CD14-positive monocyte (primary cell): ENCODE data around the gene HSD3B2. TPM values are rescaled to one million over a fixed set of nuclear protein-coding genes. Genes with fewer than 3 reads are reported as not detected.

ENCODE experiments used
- DNase-seq, 3 donors: peaks; one replicate each; pipeline ENCODE4 v3.0.0-alpha.2; 2011 to 2022
- H2AFZ ChIP-seq: 2 replicates; pipeline ENCODE4 v1.6.0; 2012; ENCODE audit warnings: mild to moderate bottlenecking, low read depth, low read length, inconsistent platforms; ENCODE audit not compliant: insufficient read depth, poor library complexity, severe bottlenecking
- H3K27ac ChIP-seq, 2 donors: 1 replicate in 1 of 2; 2 replicates in 1 of 2; pipeline ENCODE4 v1.5.1; 2012 to 2013; ENCODE audit warnings: low read length in 2 of 2, control low read depth in 1 of 2, inconsistent platforms in 1 of 2, low read depth in 1 of 2, mild to moderate bottlenecking in 1 of 2
- H3K27me3 ChIP-seq, 2 donors: one replicate each; pipeline versions ENCODE4 v1.6.0 to v1.6.1; 2011 to 2013; ENCODE audit warnings: low read length in 2 of 2; ENCODE audit not compliant: control insufficient read depth in 2 of 2, insufficient read depth in 2 of 2
- H3K36me3 ChIP-seq, 2 donors: replicated peaks in 1 of 2; 1 replicate in 1 of 2; 2 replicates in 1 of 2; pipeline versions ENCODE4 v1.5.1 to v1.6.1; 2012 to 2013; ENCODE audit warnings: low read length in 2 of 2, control low read depth in 1 of 2, inconsistent platforms in 1 of 2, mild to moderate bottlenecking in 1 of 2; ENCODE audit not compliant: insufficient read depth in 2 of 2, control insufficient read depth in 1 of 2
- H3K4me1 ChIP-seq, 2 donors: 1 replicate in 1 of 2; 2 replicates in 1 of 2; pipeline versions ENCODE4 v1.5.1 to v1.6.1; 2012 to 2013; ENCODE audit warnings: low read length in 2 of 2, control low read depth in 1 of 2, inconsistent platforms in 1 of 2, mild to moderate bottlenecking in 1 of 2, moderate library complexity in 1 of 2; ENCODE audit not compliant: insufficient read depth in 2 of 2, control insufficient read depth in 1 of 2
- H3K4me2 ChIP-seq: replicated peaks from 2 replicates; pipeline ENCODE3; 2012; ENCODE audit warnings: low read length, moderate library complexity, mild to moderate bottlenecking; ENCODE audit not compliant: poor library complexity, severe bottlenecking; ENCODE audit errors: extremely low read depth
- H3K4me3 ChIP-seq, 3 experiments: fragments of 200-600 bp in 1 of 3; sonication (generic) in 1 of 3; replicated peaks in 1 of 3; 1 replicate in 2 of 3; 2 replicates in 1 of 3; pipeline ENCODE4 v1.5.1; 2011 to 2013; ENCODE audit warnings: low read length in 3 of 3, mild to moderate bottlenecking in 3 of 3, control low read depth in 2 of 3, low read depth in 2 of 3, inconsistent platforms in 1 of 3, moderate library complexity in 1 of 3
- H3K79me2 ChIP-seq: 2 replicates; pipeline ENCODE4 v1.6.0; 2012; ENCODE audit warnings: mild to moderate bottlenecking, control low read depth, inconsistent platforms, low read length, moderate library complexity; ENCODE audit not compliant: insufficient read depth
- H3K9ac ChIP-seq: 2 replicates; pipeline ENCODE4 v1.6.0; 2017; ENCODE audit warnings: low read length, mild to moderate bottlenecking; ENCODE audit not compliant: insufficient read depth, poor library complexity, severe bottlenecking
- H3K9me3 ChIP-seq, 2 donors: replicated peaks in 1 of 2; 1 replicate in 1 of 2; 2 replicates in 1 of 2; pipeline versions ENCODE4 v1.5.1 to v1.6.1; 2012 to 2013; ENCODE audit warnings: low read length in 2 of 2, control low read depth in 1 of 2; ENCODE audit not compliant: control insufficient read depth in 1 of 2, insufficient read depth in 1 of 2
- H4K20me1 ChIP-seq: 2 replicates; pipeline ENCODE4 v1.6.0; 2012; ENCODE audit warnings: mild to moderate bottlenecking, low read length, control low read depth, moderate library complexity; ENCODE audit not compliant: insufficient read depth
- H3K27ac Mint-ChIP-seq, 7 donors: one replicate each; pipeline ENCODE4 v1.8.0; 2020; ENCODE audit warnings: mild to moderate bottlenecking in 7 of 7, mixed read lengths in 7 of 7, moderate library complexity in 6 of 7, inconsistent platforms in 2 of 7
- H3K27me3 Mint-ChIP-seq, 3 donors: one replicate each; pipeline ENCODE4 v1.8.0; 2021 to 2022; ENCODE audit warnings: low read depth in 3 of 3, mild to moderate bottlenecking in 3 of 3, mixed read lengths in 3 of 3, moderate library complexity in 3 of 3, inconsistent platforms in 1 of 3
- H3K36me3 Mint-ChIP-seq, 2 donors: one replicate each; pipeline ENCODE4 v1.8.0; 2020; ENCODE audit warnings: mixed read lengths in 2 of 2, inconsistent platforms in 1 of 2, mild to moderate bottlenecking in 1 of 2
- H3K4me1 Mint-ChIP-seq: one replicate; pipeline ENCODE4 v1.8.0; 2020; ENCODE audit warnings: mild to moderate bottlenecking, mixed read lengths
- H3K4me3 Mint-ChIP-seq, 2 donors: one replicate each; pipeline ENCODE4 v1.8.0; 2020; ENCODE audit warnings: mild to moderate bottlenecking in 2 of 2, mixed read lengths in 2 of 2, moderate library complexity in 1 of 2
- H3K9me3 Mint-ChIP-seq, 7 donors: one replicate each; pipeline ENCODE4 v1.8.0; 2020 to 2022; ENCODE audit warnings: mixed read lengths in 7 of 7, mild to moderate bottlenecking in 6 of 7, moderate library complexity in 6 of 7, inconsistent platforms in 2 of 7
- CTCF ChIP-seq: fragments of 200-600 bp; IDR thresholded peaks from one replicate; pipeline ENCODE4 v1.8.0; 2022; ENCODE audit warnings: antibody characterized with exemption, mild to moderate bottlenecking
- WGBS: methylation state at CpG from one replicate; pipeline ENCODE4 v1.1.5; 2013; ENCODE audit warnings: missing lambda C conversion rate; ENCODE audit not compliant: insufficient coverage; 5-methylcytosine and 5-hydroxymethylcytosine counted together
- intact Hi-C, 2 donors: fragments of 100-400 bp; cut with micrococcal nuclease; formaldehyde crosslinking; loops; one replicate each; pipeline versions ENCODE4 v1.15.0 to v1.15.1; 2023
- polyA plus RNA-seq, 3 donors: library from polyadenylated mRNA; depleted of rRNA in 1 of 3; unstranded in 2 of 3; stranded (reverse) in 1 of 3; fragments of 300-500 nt in 2 of 3; fragments of >200 nt in 1 of 3; fragmentation: Illumina TruSeq in 2 of 3; gene quantifications; 1 replicate in 2 of 3; 2 replicates in 1 of 3; pipeline ENCODE4 v1.2.3, GENCODE V29; 2012 to 2021

HSD3B2 gene
- polyA plus RNA-seq, 3 donors = not detected

DNA sequence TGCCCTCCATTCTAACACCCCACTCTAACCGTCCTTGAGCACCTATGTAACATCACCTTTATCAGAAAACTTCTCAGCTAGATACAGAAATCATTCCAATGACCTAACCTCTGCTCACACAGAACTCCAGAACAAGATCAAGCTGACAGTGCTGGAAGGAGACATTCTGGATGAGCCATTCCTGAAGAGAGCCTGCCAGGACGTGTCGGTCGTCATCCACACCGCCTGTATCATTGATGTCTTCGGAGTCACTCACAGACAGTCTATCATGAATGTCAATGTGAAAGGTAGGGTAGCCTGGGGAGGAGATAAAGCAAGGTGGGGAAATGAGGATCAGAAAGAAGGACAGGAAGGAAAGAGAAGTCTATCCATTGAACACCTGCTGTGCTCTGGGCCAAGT, 27.8 kb downstream of the HSD3B2 start:
- no peaks in the 10 kb centered on the region for H3K27me3 ChIP-seq
- no peaks in the 10 kb centered on the region for H3K79me2 ChIP-seq
- H3K27ac Mint-ChIP-seq = no peak overlapping the region
- H4K20me1 ChIP-seq = no peaks in the 10 kb centered on the region
- H3K9me3 Mint-ChIP-seq = peaks cover 0 to 1% (median 0%) of the 10 kb centered on the region in 7 donors
- no peak overlapping the region for H3K27ac ChIP-seq
- no peaks in the 10 kb centered on the region for H3K36me3 ChIP-seq
- no peak overlapping the region for H3K9ac ChIP-seq
- no peaks in the 10 kb centered on the region for H3K4me1 Mint-ChIP-seq
- H3K4me3 ChIP-seq = no peak overlapping the region
- H3K4me3 Mint-ChIP-seq = no peak overlapping the region
- H3K27me3 Mint-ChIP-seq = peaks cover 0 to 7% (median 6%) of the 10 kb centered on the region in 3 donors
- no peak overlapping the region for H3K4me2 ChIP-seq
- no peak for TF ChIP-seq CTCF
- DNase-seq = no peak
- 100% methylated on average over 6 of the region's 6 CpGs for WGBS
- intact Hi-C loops = no loop called here
- no peaks in the 10 kb centered on the region for H3K4me1 ChIP-seq
- H3K36me3 Mint-ChIP-seq = no peaks in the 10 kb centered on the region
- H2AFZ ChIP-seq = no peak overlapping the region
- no peaks in the 10 kb centered on the region for H3K9me3 ChIP-seq

- Mint-ChIP-seq H3K9me3 (peaks cover 0 to 1% (median 0%) of the 10 kb centered on the region in 7 donors), H3K27ac (no peak overlapping the region), H3K4me1 (no peaks in the 10 kb centered on the region), H3K36me3 (no peaks in the 10 kb centered on the region), H3K27me3 (peaks cover 0 to 7% (median 6%) of the 10 kb centered on the region in 3 donors), H3K4me3 (no peak overlapping the region)
- no peak overlapping the region for H3K4me2 ChIP-seq
- intact Hi-C loops = no loop called here
- DNase-seq = no peak
- no peak overlapping the region for H2AFZ ChIP-seq
- H3K36me3 ChIP-seq = no peaks in the 10 kb centered on the region
- H3K4me1 ChIP-seq = no peaks in the 10 kb centered on the region
- H3K4me3 ChIP-seq = no peak overlapping the region
- H3K79me2 ChIP-seq = no peaks in the 10 kb centered on the region
- no peak overlapping the region for H3K9ac ChIP-seq
- no peaks in the 10 kb centered on the region for H4K20me1 ChIP-seq
- no peaks in the 10 kb centered on the region for H3K27me3 ChIP-seq
- no peaks in the 10 kb centered on the region for H3K9me3 ChIP-seq
- TF ChIP-seq CTCF = no peak
- H3K27ac ChIP-seq = no peak overlapping the region
Measured at GRCh38 chr1:119446321-119446720, 31.4 kb downstream of the HSD3B2 start.
